GM23338 (cell line): ENCODE results near the gene SORCS2. TPM values are rescaled to one million over a fixed set of nuclear protein-coding genes. Genes with fewer than 3 reads are reported as not detected.

ENCODE experiments used
- ATAC-seq: fragments of 200-7000 bp; cut with Tn5 transposase; 3 replicates; pipeline ENCODE4 v1.9.1; 2020
- DNase-seq: peaks from one replicate; pipeline ENCODE4 v3.0.0-alpha.2; 2015; ENCODE audit warnings: low spot score
- H2AFZ ChIP-seq: fragments of 200-600 bp; sonication (generic); 2 replicates; pipeline ENCODE4 v1.8.0; 2016; ENCODE audit warnings: antibody characterized with exemption, mild to moderate bottlenecking, moderate library complexity
- H3F3A ChIP-seq: fragments of 200-600 bp; sonication (generic); replicated peaks from 2 replicates; pipeline ENCODE4 v1.8.0; 2017; ENCODE audit warnings: antibody characterized with exemption, mixed run types, low read depth
- H3K27ac ChIP-seq: fragments of 200-600 bp; sonication (generic); 2 replicates; pipeline ENCODE4 v1.6.1; 2016; ENCODE audit warnings: low read depth
- H3K27me3 ChIP-seq: fragments of 200-600 bp; sonication (generic); 2 replicates; pipeline ENCODE4 v1.8.0; 2016; ENCODE audit warnings: mild to moderate bottlenecking, mixed run types, moderate library complexity; ENCODE audit not compliant: insufficient read depth
- H3K36me3 ChIP-seq: fragments of 200-600 bp; sonication (generic); 2 replicates; pipeline ENCODE4 v1.8.0; 2016; ENCODE audit warnings: mild to moderate bottlenecking; ENCODE audit not compliant: insufficient read depth
- H3K4me1 ChIP-seq: fragments of 200-600 bp; sonication (generic); 2 replicates; pipeline ENCODE4 v1.8.0; 2016; ENCODE audit warnings: mild to moderate bottlenecking, moderate library complexity; ENCODE audit not compliant: insufficient read depth
- H3K4me2 ChIP-seq: fragments of 200-600 bp; sonication (generic); 2 replicates; pipeline ENCODE4 v1.7.1; 2017; ENCODE audit warnings: mixed run types
- H3K4me3 ChIP-seq: fragments of 200-600 bp; sonication (generic); 2 replicates; pipeline ENCODE4 v1.6.1; 2016; ENCODE audit warnings: mixed run types
- H3K79me2 ChIP-seq: fragments of 200-600 bp; sonication (generic); replicated peaks from 2 replicates; pipeline ENCODE4 v1.8.0; 2017; ENCODE audit warnings: mild to moderate bottlenecking; ENCODE audit not compliant: insufficient read depth
- H3K9me2 ChIP-seq: fragments of 200-600 bp; sonication (generic); 2 replicates; pipeline ENCODE4 v1.8.0; 2017; ENCODE audit not compliant: insufficient read depth
- H4K20me1 ChIP-seq: fragments of 200-600 bp; sonication (generic); replicated peaks from 2 replicates; pipeline ENCODE4 v1.8.0; 2017; ENCODE audit warnings: mild to moderate bottlenecking; ENCODE audit not compliant: insufficient read depth
- H3K27ac Mint-ChIP-seq: 2 replicates; pipeline ENCODE4 v1.8.0; 2020; ENCODE audit warnings: inconsistent platforms, mild to moderate bottlenecking, moderate library complexity, mixed read lengths
- H3K27me3 Mint-ChIP-seq: 3 replicates; pipeline ENCODE4 v1.8.0; 2022; ENCODE audit warnings: low read depth, mild to moderate bottlenecking, moderate library complexity, mixed read lengths, inconsistent platforms; ENCODE audit not compliant: insufficient read depth, poor library complexity
- H3K36me3 Mint-ChIP-seq: 3 replicates; pipeline ENCODE4 v1.8.0; 2021; ENCODE audit warnings: low read depth, mild to moderate bottlenecking, inconsistent platforms, moderate library complexity, mixed read lengths
- H3K4me1 Mint-ChIP-seq: 3 replicates; pipeline ENCODE4 v1.8.0; 2020; ENCODE audit warnings: mild to moderate bottlenecking, inconsistent platforms, mixed read lengths
- H3K4me3 Mint-ChIP-seq: 3 replicates; pipeline ENCODE4 v1.8.0; 2021; ENCODE audit warnings: moderate library complexity, mild to moderate bottlenecking, inconsistent platforms, mixed read lengths
- H3K9me3 Mint-ChIP-seq: 3 replicates; pipeline ENCODE4 v1.8.0; 2020; ENCODE audit warnings: moderate library complexity, mild to moderate bottlenecking, inconsistent platforms, mixed read lengths
- CREB1 ChIP-seq: fragments of 250-450 bp; sonication (Bioruptor Pico); IDR thresholded peaks from 2 replicates; pipeline ENCODE4 v1.5.0; 2020; ENCODE audit warnings: low read depth, mild to moderate bottlenecking, moderate library complexity
- EZH2phosphoT487 ChIP-seq: fragments of 200-600 bp; sonication (generic); IDR thresholded peaks from one replicate; pipeline ENCODE4 v1.8.1; 2018; ENCODE audit warnings: antibody characterized with exemption; ENCODE audit not compliant: unreplicated experiment
- JUNB ChIP-seq: IDR thresholded peaks from one replicate; pipeline ENCODE4 v1.6.1; 2016; ENCODE audit warnings: antibody characterized with exemption; ENCODE audit not compliant: unreplicated experiment
- NANOG ChIP-seq: IDR thresholded peaks from 2 replicates; pipeline ENCODE4 v1.6.1; 2016; ENCODE audit warnings: antibody characterized with exemption, borderline replicate concordance
- STAT1 ChIP-seq: IDR thresholded peaks from one replicate; pipeline ENCODE4 v1.6.1; 2016; ENCODE audit warnings: antibody characterized with exemption; ENCODE audit not compliant: unreplicated experiment
- ZNF114 ChIP-seq: fragments of 250-450 bp; sonication (Bioruptor Pico); IDR thresholded peaks from 2 replicates; pipeline ENCODE4 v1.5.0; 2020; ENCODE audit warnings: mild to moderate bottlenecking, moderate library complexity
- polyA plus RNA-seq: library from polyadenylated mRNA; unstranded; fragments of >200 nt; fragmentation: Nextera tagmentation; extraction: Ambion mirVana; gene quantifications from 2 replicates; pipeline ENCODE4 v1.2.1, GENCODE V29; 2016
- total RNA-seq: library from RNA; depleted of rRNA; stranded (reverse); fragments of >200 nt; shearing (Covaris generic); gene quantifications from 2 replicates; pipeline ENCODE4 v1.2.3, GENCODE V29; 2014
- TF ChIP-seq, protein P1 (sequence below): IDR thresholded peaks from 2 replicates; pipeline ENCODE4 v1.6.1; 2016; ENCODE audit warnings: antibody characterized with exemption
- TF ChIP-seq, protein P2 (sequence below), 2 experiments: fragments of 200-600 bp in 1 of 2; sonication (generic) in 1 of 2; conservative IDR thresholded peaks; 2 replicates each; pipeline versions ENCODE4 v1.5.1 to v1.6.1; 2016 to 2017; ENCODE audit warnings: antibody characterized with exemption in 2 of 2, low read depth in 2 of 2, mild to moderate bottlenecking in 2 of 2, moderate library complexity in 1 of 2
- TF ChIP-seq, protein P3 (sequence below): fragments of 250-450 bp; sonication (Bioruptor Pico); IDR thresholded peaks from 2 replicates; pipeline ENCODE4 v1.5.0; 2020; ENCODE audit warnings: mild to moderate bottlenecking, moderate library complexity

SORCS2 gene
- total and polyA plus RNA-seq, 2 experiments from 2014 or later, result 0.47 to 2.4 TPM

GRCh38 chr4:7526929-7527535 lies 334.7 kb downstream of the SORCS2 start:
- no peak overlapping the region for H2AFZ ChIP-seq
- H3K4me3 ChIP-seq, result no peak overlapping the region
- DNase-seq (no peak), ATAC-seq (no peak)
- no peaks in the 10 kb centered on the region for H3F3A ChIP-seq
- H3K9me2 ChIP-seq, result no peaks in the 10 kb centered on the region
- no peak overlapping the region for H3K27ac ChIP-seq
- H3K4me3 Mint-ChIP-seq, result no peak overlapping the region
- H3K36me3 ChIP-seq, result no peaks in the 10 kb centered on the region
- no peaks in the 10 kb centered on the region for H3K79me2 ChIP-seq
- TF ChIP-seq EZH2phosphoT487 (no peak), ZNF114 (CRISPR knock-in tag) (no peak), STAT1 (no peak), CREB1 (CRISPR knock-in tag) (no peak), NANOG (no peak), JUNB (no peak)
- TF ChIP-seq, protein P1, sequence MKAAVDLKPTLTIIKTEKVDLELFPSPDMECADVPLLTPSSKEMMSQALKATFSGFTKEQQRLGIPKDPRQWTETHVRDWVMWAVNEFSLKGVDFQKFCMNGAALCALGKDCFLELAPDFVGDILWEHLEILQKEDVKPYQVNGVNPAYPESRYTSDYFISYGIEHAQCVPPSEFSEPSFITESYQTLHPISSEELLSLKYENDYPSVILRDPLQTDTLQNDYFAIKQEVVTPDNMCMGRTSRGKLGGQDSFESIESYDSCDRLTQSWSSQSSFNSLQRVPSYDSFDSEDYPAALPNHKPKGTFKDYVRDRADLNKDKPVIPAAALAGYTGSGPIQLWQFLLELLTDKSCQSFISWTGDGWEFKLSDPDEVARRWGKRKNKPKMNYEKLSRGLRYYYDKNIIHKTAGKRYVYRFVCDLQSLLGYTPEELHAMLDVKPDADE, result no peak
- TF ChIP-seq, protein P2, sequence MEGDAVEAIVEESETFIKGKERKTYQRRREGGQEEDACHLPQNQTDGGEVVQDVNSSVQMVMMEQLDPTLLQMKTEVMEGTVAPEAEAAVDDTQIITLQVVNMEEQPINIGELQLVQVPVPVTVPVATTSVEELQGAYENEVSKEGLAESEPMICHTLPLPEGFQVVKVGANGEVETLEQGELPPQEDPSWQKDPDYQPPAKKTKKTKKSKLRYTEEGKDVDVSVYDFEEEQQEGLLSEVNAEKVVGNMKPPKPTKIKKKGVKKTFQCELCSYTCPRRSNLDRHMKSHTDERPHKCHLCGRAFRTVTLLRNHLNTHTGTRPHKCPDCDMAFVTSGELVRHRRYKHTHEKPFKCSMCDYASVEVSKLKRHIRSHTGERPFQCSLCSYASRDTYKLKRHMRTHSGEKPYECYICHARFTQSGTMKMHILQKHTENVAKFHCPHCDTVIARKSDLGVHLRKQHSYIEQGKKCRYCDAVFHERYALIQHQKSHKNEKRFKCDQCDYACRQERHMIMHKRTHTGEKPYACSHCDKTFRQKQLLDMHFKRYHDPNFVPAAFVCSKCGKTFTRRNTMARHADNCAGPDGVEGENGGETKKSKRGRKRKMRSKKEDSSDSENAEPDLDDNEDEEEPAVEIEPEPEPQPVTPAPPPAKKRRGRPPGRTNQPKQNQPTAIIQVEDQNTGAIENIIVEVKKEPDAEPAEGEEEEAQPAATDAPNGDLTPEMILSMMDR (conservative IDR thresholded peaks at IDR 0.05; ENCODE audit: low read depth in 2 of 2), result no peak
- TF ChIP-seq, protein P3, sequence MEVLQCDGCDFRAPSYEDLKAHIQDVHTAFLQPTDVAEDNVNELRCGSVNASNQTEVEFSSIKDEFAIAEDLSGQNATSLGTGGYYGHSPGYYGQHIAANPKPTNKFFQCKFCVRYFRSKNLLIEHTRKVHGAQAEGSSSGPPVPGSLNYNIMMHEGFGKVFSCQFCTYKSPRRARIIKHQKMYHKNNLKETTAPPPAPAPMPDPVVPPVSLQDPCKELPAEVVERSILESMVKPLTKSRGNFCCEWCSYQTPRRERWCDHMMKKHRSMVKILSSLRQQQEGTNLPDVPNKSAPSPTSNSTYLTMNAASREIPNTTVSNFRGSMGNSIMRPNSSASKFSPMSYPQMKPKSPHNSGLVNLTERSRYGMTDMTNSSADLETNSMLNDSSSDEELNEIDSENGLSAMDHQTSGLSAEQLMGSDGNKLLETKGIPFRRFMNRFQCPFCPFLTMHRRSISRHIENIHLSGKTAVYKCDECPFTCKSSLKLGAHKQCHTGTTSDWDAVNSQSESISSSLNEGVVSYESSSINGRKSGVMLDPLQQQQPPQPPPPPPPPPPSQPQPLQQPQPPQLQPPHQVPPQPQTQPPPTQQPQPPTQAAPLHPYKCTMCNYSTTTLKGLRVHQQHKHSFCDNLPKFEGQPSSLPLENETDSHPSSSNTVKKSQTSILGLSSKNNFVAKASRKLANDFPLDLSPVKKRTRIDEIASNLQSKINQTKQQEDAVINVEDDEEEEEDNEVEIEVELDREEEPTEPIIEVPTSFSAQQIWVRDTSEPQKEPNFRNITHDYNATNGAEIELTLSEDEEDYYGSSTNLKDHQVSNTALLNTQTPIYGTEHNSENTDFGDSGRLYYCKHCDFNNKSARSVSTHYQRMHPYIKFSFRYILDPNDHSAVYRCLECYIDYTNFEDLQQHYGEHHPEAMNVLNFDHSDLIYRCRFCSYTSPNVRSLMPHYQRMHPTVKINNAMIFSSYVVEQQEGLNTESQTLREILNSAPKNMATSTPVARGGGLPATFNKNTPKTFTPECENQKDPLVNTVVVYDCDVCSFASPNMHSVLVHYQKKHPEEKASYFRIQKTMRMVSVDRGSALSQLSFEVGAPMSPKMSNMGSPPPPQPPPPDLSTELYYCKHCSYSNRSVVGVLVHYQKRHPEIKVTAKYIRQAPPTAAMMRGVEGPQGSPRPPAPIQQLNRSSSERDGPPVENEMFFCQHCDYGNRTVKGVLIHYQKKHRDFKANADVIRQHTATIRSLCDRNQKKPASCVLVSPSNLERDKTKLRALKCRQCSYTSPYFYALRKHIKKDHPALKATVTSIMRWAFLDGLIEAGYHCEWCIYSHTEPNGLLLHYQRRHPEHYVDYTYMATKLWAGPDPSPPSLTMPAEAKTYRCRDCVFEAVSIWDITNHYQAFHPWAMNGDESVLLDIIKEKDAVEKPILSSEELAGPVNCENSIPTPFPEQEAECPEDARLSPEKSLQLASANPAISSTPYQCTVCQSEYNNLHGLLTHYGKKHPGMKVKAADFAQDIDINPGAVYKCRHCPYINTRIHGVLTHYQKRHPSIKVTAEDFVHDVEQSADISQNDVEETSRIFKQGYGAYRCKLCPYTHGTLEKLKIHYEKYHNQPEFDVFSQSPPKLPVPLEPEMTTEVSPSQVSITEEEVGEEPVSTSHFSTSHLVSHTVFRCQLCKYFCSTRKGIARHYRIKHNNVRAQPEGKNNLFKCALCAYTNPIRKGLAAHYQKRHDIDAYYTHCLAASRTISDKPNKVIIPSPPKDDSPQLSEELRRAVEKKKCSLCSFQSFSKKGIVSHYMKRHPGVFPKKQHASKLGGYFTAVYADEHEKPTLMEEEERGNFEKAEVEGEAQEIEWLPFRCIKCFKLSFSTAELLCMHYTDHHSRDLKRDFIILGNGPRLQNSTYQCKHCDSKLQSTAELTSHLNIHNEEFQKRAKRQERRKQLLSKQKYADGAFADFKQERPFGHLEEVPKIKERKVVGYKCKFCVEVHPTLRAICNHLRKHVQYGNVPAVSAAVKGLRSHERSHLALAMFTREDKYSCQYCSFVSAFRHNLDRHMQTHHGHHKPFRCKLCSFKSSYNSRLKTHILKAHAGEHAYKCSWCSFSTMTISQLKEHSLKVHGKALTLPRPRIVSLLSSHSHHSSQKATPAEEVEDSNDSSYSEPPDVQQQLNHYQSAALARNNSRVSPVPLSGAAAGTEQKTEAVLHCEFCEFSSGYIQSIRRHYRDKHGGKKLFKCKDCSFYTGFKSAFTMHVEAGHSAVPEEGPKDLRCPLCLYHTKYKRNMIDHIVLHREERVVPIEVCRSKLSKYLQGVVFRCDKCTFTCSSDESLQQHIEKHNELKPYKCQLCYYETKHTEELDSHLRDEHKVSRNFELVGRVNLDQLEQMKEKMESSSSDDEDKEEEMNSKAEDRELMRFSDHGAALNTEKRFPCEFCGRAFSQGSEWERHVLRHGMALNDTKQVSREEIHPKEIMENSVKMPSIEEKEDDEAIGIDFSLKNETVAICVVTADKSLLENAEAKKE, result no peak
- H3K36me3 Mint-ChIP-seq, result no peaks in the 10 kb centered on the region
- peaks cover 34% of the 10 kb centered on the region for H3K4me1 Mint-ChIP-seq
- H3K27me3 Mint-ChIP-seq, result peaks cover 15% of the 10 kb centered on the region
- no peaks in the 10 kb centered on the region for H3K27me3 ChIP-seq
- no peaks in the 10 kb centered on the region for H3K9me3 Mint-ChIP-seq
- no peak overlapping the region for H3K4me2 ChIP-seq
- no peaks in the 10 kb centered on the region for H4K20me1 ChIP-seq
- H3K27ac Mint-ChIP-seq, result no peak overlapping the region
- peaks cover 6% of the 10 kb centered on the region; the same call in 1 of the 2 replicates for H3K4me1 ChIP-seq
